HCT116 (cell line): ENCODE results near the gene NPNT.

Source experiments
- EGR1 ChIP-seq: IDR thresholded peaks from 2 replicates; pipeline ENCODE4 v1.6.1; 2012; ENCODE audit warnings: low read depth
- POLR2AphosphoS5 ChIP-seq: IDR thresholded peaks from 2 replicates; pipeline ENCODE4 v1.6.1; 2011; ENCODE audit warnings: mild to moderate bottlenecking, low read depth, low read length, moderate library complexity
- TF ChIP-seq, protein P1 (sequence below), 3 experiments: fragments of 200-600 bp in 1 of 3; sonication (generic) in 1 of 3; IDR thresholded peaks in 2 of 3; conservative IDR thresholded peaks in 1 of 3; 2 replicates each; pipeline ENCODE4 v1.5.1; 2012 to 2017; ENCODE audit warnings: low read depth in 2 of 3, low read length in 2 of 3, antibody characterized with exemption in 1 of 3, borderline replicate concordance in 1 of 3, control low read depth in 1 of 3, mild to moderate bottlenecking in 1 of 3, mixed read lengths in 1 of 3, mixed run types in 1 of 3, moderate library complexity in 1 of 3; ENCODE audit not compliant: insufficient read depth in 1 of 3

DNA sequence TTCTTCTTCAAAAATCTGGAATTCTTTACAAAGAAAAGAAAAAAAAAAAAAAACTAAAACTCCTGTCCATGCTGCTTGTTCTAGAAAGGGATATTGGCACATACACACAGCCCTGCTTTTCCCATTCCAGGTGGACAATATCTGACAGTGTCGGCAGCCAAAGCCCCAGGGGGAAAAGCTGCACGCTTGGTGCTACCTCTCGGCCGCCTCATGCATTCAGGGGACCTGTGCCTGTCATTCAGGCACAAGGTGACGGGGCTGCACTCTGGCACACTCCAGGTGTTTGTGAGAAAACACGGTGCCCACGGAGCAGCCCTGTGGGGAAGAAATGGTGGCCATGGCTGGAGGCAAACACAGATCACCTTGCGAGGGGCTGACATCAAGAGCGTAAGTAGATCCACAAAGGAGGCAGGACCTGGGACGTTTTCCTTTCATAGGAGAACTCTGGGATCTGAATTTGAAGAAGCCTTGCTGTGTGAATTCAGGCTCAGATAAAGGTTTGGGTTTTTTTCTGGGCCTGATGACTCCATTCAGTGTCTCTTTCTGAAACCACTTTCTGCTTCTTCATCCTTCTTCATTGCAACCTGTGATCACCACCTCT, 71.9 kb downstream of the NPNT start:
- TF ChIP-seq EGR1 (no peak), POLR2AphosphoS5 (no peak)
- TF ChIP-seq, protein P1, sequence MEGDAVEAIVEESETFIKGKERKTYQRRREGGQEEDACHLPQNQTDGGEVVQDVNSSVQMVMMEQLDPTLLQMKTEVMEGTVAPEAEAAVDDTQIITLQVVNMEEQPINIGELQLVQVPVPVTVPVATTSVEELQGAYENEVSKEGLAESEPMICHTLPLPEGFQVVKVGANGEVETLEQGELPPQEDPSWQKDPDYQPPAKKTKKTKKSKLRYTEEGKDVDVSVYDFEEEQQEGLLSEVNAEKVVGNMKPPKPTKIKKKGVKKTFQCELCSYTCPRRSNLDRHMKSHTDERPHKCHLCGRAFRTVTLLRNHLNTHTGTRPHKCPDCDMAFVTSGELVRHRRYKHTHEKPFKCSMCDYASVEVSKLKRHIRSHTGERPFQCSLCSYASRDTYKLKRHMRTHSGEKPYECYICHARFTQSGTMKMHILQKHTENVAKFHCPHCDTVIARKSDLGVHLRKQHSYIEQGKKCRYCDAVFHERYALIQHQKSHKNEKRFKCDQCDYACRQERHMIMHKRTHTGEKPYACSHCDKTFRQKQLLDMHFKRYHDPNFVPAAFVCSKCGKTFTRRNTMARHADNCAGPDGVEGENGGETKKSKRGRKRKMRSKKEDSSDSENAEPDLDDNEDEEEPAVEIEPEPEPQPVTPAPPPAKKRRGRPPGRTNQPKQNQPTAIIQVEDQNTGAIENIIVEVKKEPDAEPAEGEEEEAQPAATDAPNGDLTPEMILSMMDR (IDR thresholded peaks at IDR 0.05 in 2 of 3, conservative IDR thresholded peaks at IDR 0.05 in 1 of 3; ENCODE audit: borderline replicate concordance in 1 of 3, insufficient read depth in 1 of 3, low read depth in 2 of 3, low read length in 2 of 3): no peak
